Tibial nerve (tissue), 4 donors: Measurements from ENCODE around the gene MADD. TPM values are rescaled to one million over a fixed set of nuclear protein-coding genes. Genes with fewer than 3 reads are reported as not detected.

Experiments used
- DNase-seq, 2 donors: peaks; one replicate each; pipeline ENCODE4 v3.0.0-alpha.2; 2019; ENCODE audit warnings: low spot score in 2 of 2
- H3K27ac ChIP-seq, 4 donors: fragments of 200-600 bp; sonication (generic) in 3 of 4; one replicate each; pipeline ENCODE4 v1.5.1; 2017 to 2019; ENCODE audit warnings: mild to moderate bottlenecking in 1 of 4
- H3K27me3 ChIP-seq, 2 donors: fragments of 200-600 bp; sonication (generic) in 1 of 2; one replicate each; pipeline versions ENCODE4 v1.5.1 to v1.6.0; 2017 to 2019
- H3K36me3 ChIP-seq, 3 donors: fragments of 200-600 bp; sonication (generic); one replicate each; pipeline ENCODE4 v1.5.1; 2018 to 2019
- H3K4me1 ChIP-seq, 4 donors: fragments of 200-600 bp; sonication (generic) in 3 of 4; one replicate each; pipeline ENCODE4 v1.5.1; 2017 to 2019
- H3K4me3 ChIP-seq, 4 donors: fragments of 200-600 bp; sonication (generic) in 3 of 4; one replicate each; pipeline ENCODE4 v1.5.1; 2017 to 2019; ENCODE audit warnings: mild to moderate bottlenecking in 1 of 4, moderate library complexity in 1 of 4
- H3K9me3 ChIP-seq, 4 donors: fragments of 200-600 bp; sonication (generic) in 3 of 4; one replicate each; pipeline ENCODE4 v1.5.1; 2017 to 2019
- CTCF ChIP-seq, 5 experiments: fragments of 200-600 bp in 3 of 5; fragments of 450-650 bp in 2 of 5; sonication (generic) in 3 of 5; IDR thresholded peaks; one replicate each; pipeline ENCODE4 v1.5.1; 2016 to 2019; ENCODE audit warnings: antibody characterized with exemption in 5 of 5, mild to moderate bottlenecking in 3 of 5, moderate library complexity in 2 of 5
- EP300 ChIP-seq, 2 donors: sonication (generic); formaldehyde crosslinking; IDR thresholded peaks; one replicate each; pipeline ENCODE4 v1.6.1; 2017; ENCODE audit warnings: antibody characterized with exemption in 2 of 2, mild to moderate bottlenecking in 1 of 2
- POLR2A ChIP-seq, 2 donors: fragments of 450-650 bp; IDR thresholded peaks; one replicate each; pipeline ENCODE4 v1.6.1; 2017; ENCODE audit warnings: antibody characterized with exemption in 2 of 2, mild to moderate bottlenecking in 2 of 2, moderate library complexity in 2 of 2
- WGBS, 2 donors: methylation state at CpG; one replicate each; pipeline ENCODE4 v1.1.5; 2018; 5-methylcytosine and 5-hydroxymethylcytosine counted together
- total RNA-seq, 4 donors: library from RNA; depleted of rRNA; stranded (reverse); fragments of >200 nt; gene quantifications; one replicate each; pipeline ENCODE4 v1.1.0, GENCODE V29; 2016

Gene MADD
- total RNA-seq, 4 donors from 2014 or later, result 41.9 to 68.0 (median 52.2) TPM

- peak overlapping the region; percentile 64 to 75 (median 68) for H3K4me3 ChIP-seq
- H3K4me1 ChIP-seq, result peaks cover 0 to 55% (median 27%) of the 10 kb centered on the region in 4 donors
- peak overlapping the region in 3 of 4 donors; percentile 79 to 94 (median 90) for H3K27ac ChIP-seq
- no peak for TF ChIP-seq CTCF (IDR thresholded peaks at IDR 0.05)
- TF ChIP-seq EP300 (IDR thresholded peaks at IDR 0.05), result no peak
- TF ChIP-seq POLR2A (IDR thresholded peaks at IDR 0.05), result no peak
- H3K27me3 ChIP-seq, result no peaks in the 10 kb centered on the region
- DNase-seq, result no peak
- H3K36me3 ChIP-seq, result peaks cover 0 to 28% (median 6%) of the 10 kb centered on the region in 3 donors
- 58 to 63% methylated on average over 3 of the region's 3 CpGs for WGBS, 2 donors
- H3K9me3 ChIP-seq, result no peaks in the 10 kb centered on the region
These were observed 20.6 kb upstream of the MADD start for GRCh38 chr11:47249378-47249715.

DNA sequence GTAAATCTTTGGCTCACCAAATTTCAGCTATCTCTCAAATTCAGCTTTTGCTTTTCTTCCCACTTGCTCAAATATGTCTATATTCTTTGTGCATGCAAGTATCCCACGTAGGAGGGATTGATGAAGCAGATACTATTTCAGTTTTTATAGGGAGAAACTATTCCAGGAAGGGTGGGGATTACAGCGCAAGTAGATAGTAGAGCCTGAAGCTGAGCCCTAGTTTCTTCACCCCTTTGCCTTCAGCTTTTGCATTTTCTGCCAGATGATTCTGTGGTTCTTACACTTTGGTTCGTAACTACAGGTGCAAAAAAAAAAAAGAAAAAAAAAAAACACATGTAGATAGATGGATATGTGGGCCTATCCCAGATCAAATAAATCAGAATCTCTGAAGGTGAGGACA lies 18.2 kb upstream of the MADD start:
- Histone ChIP-seq H3K4me3 (no peak overlapping the region), H3K9me3 (no peaks in the 10 kb centered on the region), H3K27ac (peak overlapping the region in 2 of 4 donors; percentile 39 to 43), H3K27me3 (no peaks in the 10 kb centered on the region), H3K4me1 (peaks cover 0 to 69% (median 41%) of the 10 kb centered on the region in 4 donors), H3K36me3 (peaks cover 0 to 4% (median 0%) of the 10 kb centered on the region in 3 donors)
- no peak for DNase-seq
- 63 to 65% methylated on average over 3 of the region's 3 CpGs for WGBS, 2 donors
- TF ChIP-seq EP300 (IDR thresholded peaks at IDR 0.05) (no peak), CTCF (IDR thresholded peaks at IDR 0.05) (no peak), POLR2A (IDR thresholded peaks at IDR 0.05) (no peak)

GRCh38 chr11:47253660-47254059 lies 16.3 kb upstream of the MADD start:
- no peak for DNase-seq
- peaks cover 0 to 73% (median 46%) of the 10 kb centered on the region in 4 donors for H3K4me1 ChIP-seq

DNA sequence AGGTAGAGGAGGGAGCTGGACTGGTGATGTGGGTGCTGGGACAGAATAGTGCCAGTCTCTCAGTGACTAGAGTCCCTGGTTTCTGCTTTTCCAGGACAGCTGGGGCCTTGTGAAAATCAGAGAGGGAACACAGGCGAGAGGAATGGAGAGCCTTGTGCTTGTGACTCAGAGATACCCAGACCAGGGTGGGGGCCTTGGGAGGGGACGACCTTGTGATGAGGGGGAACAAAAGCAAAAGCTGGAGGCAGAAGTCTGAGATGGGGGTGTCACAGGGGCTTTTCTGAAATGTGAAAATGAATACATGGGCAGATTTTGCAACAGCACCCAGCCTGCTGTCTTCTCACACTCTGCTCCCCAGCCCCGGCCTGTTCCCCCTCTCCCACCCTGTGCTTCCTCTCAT lies 15.5 kb upstream of the MADD start:
- WGBS, 2 donors, result 11 to 13% methylated on average over 3 of the region's 3 CpGs
- TF ChIP-seq POLR2A (IDR thresholded peaks at IDR 0.05) (no peak), EP300 (IDR thresholded peaks at IDR 0.05) (no peak), CTCF (IDR thresholded peaks at IDR 0.05) (no peak)
- H3K27me3 ChIP-seq, result no peaks in the 10 kb centered on the region
- no peaks in the 10 kb centered on the region for H3K9me3 ChIP-seq
- H3K4me1 ChIP-seq, result peaks cover 0 to 77% (median 50%) of the 10 kb centered on the region in 4 donors
- H3K4me3 ChIP-seq, result no peak overlapping the region
- peak in 1 of 2 donors; percentile 50 for DNase-seq
- H3K27ac ChIP-seq, result peak overlapping the region; percentile 76 to 95 (median 84)
- H3K36me3 ChIP-seq, result no peaks in the 10 kb centered on the region

More at GRCh38 chr11:47253660-47254059, 16.3 kb upstream of the MADD start:
- no peak for TF ChIP-seq POLR2A (IDR thresholded peaks at IDR 0.05)
- no peaks in the 10 kb centered on the region for H3K9me3 ChIP-seq
- no peaks in the 10 kb centered on the region for H3K27me3 ChIP-seq
- no peak overlapping the region for H3K4me3 ChIP-seq
- H3K36me3 ChIP-seq, result no peaks in the 10 kb centered on the region
- WGBS, 2 donors, result 88 to 100% methylated on average over 2 of the region's 2 CpGs
- H3K27ac ChIP-seq, result peak overlapping the region; percentile 76 to 95 (median 84)

GRCh38 chr11:47256374-47256773 lies 13.6 kb upstream of the MADD start:
- H3K9me3 ChIP-seq, result no peaks in the 10 kb centered on the region
- peak overlapping the region; percentile 26 to 95 (median 84) for H3K27ac ChIP-seq
- DNase-seq, result no peak
- no peak overlapping the region for H3K4me3 ChIP-seq
- no peaks in the 10 kb centered on the region for H3K27me3 ChIP-seq
- TF ChIP-seq EP300 (IDR thresholded peaks at IDR 0.05), result no peak
- no peak for TF ChIP-seq POLR2A (IDR thresholded peaks at IDR 0.05)
- TF ChIP-seq CTCF (IDR thresholded peaks at IDR 0.05), result no peak
- H3K36me3 ChIP-seq, result peaks cover 0 to 14% (median 0%) of the 10 kb centered on the region in 3 donors
- 86 to 90% methylated on average over 6 of the region's 6 CpGs for WGBS, 2 donors
- H3K4me1 ChIP-seq, result peaks cover 0 to 80% (median 49%) of the 10 kb centered on the region in 4 donors

DNA sequence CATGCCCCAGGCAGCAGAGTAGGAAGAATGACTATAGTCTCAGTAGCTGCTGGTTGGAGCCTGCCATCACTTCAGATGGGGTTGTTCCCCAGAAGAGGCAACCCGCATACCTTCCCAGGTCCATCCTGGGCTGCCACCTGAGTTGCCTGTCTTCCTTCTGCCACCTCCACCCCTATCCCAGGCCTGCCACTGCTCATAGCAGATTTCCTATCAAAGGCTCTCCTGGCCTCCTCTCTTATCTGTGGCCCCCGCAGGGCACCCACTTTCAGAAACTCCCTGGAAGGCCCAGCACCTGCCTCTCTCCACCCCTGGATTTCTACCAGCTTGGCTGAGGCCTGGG lies 12.8 kb upstream of the MADD start:
- H3K36me3 ChIP-seq, result peaks cover 0 to 22% (median 0%) of the 10 kb centered on the region in 3 donors
- no peak for DNase-seq
- TF ChIP-seq POLR2A (IDR thresholded peaks at IDR 0.05) (no peak), EP300 (IDR thresholded peaks at IDR 0.05) (no peak), CTCF (IDR thresholded peaks at IDR 0.05) (no peak)
- WGBS, 2 donors, result 37 to 66% methylated on average over 2 of the region's 2 CpGs
- no peaks in the 10 kb centered on the region for H3K9me3 ChIP-seq
- no peaks in the 10 kb centered on the region for H3K27me3 ChIP-seq
- peaks cover 0 to 80% (median 49%) of the 10 kb centered on the region in 4 donors for H3K4me1 ChIP-seq
- peak overlapping the region; percentile 78 to 95 (median 88) for H3K27ac ChIP-seq
- H3K4me3 ChIP-seq, result peak overlapping the region; percentile 29 to 53 (median 36)
